Measurements from ENCODE around the gene LGR6. TPM values are rescaled to one million over a fixed set of nuclear protein-coding genes. Genes with fewer than 3 reads are reported as not detected.

Gene LGR6
- total RNA-seq, 1 donor from 2014 or later, result 1.8 TPM

DNA sequence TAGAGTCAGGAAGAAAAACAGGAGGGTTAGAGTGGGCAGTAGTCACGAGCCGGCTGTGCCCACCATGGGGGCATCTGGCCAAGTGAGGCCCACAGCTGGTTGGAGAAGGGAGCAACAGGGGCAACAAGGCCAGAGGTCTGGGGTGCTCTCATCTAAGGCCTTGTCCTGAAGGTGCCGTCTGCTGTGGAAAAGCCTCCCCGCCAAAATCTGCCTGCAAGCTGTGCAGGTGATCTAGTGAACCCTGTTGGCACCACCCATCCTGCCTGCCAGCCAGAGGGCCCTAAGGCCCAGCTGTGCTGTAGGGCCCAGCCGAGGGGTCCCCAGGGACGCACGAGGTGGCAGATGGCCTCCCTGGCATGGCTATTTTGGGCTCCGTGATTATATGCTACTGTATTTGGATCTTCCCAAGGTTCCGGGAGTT lies 51.3 kb downstream of the LGR6 start:
- H3K4me3 Mint-ChIP-seq (ENCODE audit: unreplicated experiment), result no peak overlapping the region
- H3K27ac Mint-ChIP-seq (ENCODE audit: unreplicated experiment), result no peak overlapping the region
- TF ChIP-seq, protein P1, sequence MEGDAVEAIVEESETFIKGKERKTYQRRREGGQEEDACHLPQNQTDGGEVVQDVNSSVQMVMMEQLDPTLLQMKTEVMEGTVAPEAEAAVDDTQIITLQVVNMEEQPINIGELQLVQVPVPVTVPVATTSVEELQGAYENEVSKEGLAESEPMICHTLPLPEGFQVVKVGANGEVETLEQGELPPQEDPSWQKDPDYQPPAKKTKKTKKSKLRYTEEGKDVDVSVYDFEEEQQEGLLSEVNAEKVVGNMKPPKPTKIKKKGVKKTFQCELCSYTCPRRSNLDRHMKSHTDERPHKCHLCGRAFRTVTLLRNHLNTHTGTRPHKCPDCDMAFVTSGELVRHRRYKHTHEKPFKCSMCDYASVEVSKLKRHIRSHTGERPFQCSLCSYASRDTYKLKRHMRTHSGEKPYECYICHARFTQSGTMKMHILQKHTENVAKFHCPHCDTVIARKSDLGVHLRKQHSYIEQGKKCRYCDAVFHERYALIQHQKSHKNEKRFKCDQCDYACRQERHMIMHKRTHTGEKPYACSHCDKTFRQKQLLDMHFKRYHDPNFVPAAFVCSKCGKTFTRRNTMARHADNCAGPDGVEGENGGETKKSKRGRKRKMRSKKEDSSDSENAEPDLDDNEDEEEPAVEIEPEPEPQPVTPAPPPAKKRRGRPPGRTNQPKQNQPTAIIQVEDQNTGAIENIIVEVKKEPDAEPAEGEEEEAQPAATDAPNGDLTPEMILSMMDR (IDR thresholded peaks at IDR 0.05), result no peak
- H3K27me3 Mint-ChIP-seq (ENCODE audit: low read depth), result no peaks in the 10 kb centered on the region
- no peak for DNase-seq (ENCODE audit: low spot score)
- no peaks in the 10 kb centered on the region for H3K9me3 Mint-ChIP-seq (ENCODE audit: low read depth)
- no peaks in the 10 kb centered on the region for H3K36me3 Mint-ChIP-seq (ENCODE audit: low read depth)
- H3K4me1 Mint-ChIP-seq (ENCODE audit: low read depth), result peaks cover 20% of the 10 kb centered on the region

DNA sequence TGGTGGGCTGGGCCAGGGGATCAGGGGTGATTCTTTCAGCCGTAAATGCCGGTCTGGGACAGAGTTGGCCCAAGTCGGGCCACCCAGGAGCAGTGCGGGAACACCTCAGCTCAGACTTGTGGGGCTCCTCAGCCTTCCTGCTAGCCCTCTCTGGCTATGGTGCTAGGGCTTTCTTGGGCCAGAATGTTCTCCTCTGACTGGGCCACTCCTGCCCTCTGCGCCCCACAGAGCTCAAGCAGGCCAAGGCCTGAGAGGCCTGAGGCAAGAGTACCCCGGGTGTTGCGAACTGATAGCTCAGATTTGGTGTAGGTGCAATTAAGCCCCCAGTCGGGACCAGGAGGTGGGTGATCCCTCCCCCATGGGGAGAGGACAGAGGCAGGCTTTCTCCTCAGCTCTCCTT lies 51.8 kb downstream of the LGR6 start:
- no peaks in the 10 kb centered on the region for H3K9me3 Mint-ChIP-seq (ENCODE audit: low read depth)
- no peak overlapping the region for H3K27ac Mint-ChIP-seq (ENCODE audit: unreplicated experiment)
- no peaks in the 10 kb centered on the region for H3K36me3 Mint-ChIP-seq (ENCODE audit: low read depth)
- no peaks in the 10 kb centered on the region for H3K27me3 Mint-ChIP-seq (ENCODE audit: low read depth)
- no peak for DNase-seq (ENCODE audit: low spot score)
- TF ChIP-seq, protein P1 (IDR thresholded peaks at IDR 0.05), result no peak
- no peak overlapping the region for H3K4me3 Mint-ChIP-seq (ENCODE audit: unreplicated experiment)
- H3K4me1 Mint-ChIP-seq (ENCODE audit: low read depth), result peaks cover 18% of the 10 kb centered on the region

DNA sequence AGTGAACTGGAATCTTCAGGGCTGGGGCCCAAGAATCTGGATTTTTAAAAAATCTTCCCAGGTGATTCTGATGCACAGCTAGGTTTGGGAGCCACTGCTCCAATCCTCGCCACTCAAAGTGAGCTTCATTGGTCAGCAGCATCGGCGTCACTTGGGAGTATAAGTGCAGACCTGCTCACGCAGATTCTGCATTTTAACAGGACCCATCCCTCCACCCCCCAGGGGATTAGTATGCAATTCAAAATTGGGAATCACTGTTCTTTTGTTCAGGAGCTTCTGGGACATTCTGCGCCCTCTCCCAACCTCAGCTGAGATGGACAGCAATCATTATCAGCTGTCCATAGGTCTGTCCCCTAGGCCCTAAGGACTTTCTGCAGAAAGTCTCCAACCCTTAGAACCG lies 53.5 kb downstream of the LGR6 start:
- H3K4me3 Mint-ChIP-seq (ENCODE audit: unreplicated experiment), result no peak overlapping the region
- no peak for DNase-seq (ENCODE audit: low spot score)
- H3K9me3 Mint-ChIP-seq (ENCODE audit: low read depth), result no peaks in the 10 kb centered on the region
- H3K36me3 Mint-ChIP-seq (ENCODE audit: low read depth), result no peaks in the 10 kb centered on the region
- peaks cover 2% of the 10 kb centered on the region for H3K27me3 Mint-ChIP-seq (ENCODE audit: low read depth)
- H3K4me1 Mint-ChIP-seq (ENCODE audit: low read depth), result peaks cover 2% of the 10 kb centered on the region
- H3K27ac Mint-ChIP-seq (ENCODE audit: unreplicated experiment), result no peak overlapping the region
- TF ChIP-seq, protein P1 (IDR thresholded peaks at IDR 0.05), result no peak

DNA sequence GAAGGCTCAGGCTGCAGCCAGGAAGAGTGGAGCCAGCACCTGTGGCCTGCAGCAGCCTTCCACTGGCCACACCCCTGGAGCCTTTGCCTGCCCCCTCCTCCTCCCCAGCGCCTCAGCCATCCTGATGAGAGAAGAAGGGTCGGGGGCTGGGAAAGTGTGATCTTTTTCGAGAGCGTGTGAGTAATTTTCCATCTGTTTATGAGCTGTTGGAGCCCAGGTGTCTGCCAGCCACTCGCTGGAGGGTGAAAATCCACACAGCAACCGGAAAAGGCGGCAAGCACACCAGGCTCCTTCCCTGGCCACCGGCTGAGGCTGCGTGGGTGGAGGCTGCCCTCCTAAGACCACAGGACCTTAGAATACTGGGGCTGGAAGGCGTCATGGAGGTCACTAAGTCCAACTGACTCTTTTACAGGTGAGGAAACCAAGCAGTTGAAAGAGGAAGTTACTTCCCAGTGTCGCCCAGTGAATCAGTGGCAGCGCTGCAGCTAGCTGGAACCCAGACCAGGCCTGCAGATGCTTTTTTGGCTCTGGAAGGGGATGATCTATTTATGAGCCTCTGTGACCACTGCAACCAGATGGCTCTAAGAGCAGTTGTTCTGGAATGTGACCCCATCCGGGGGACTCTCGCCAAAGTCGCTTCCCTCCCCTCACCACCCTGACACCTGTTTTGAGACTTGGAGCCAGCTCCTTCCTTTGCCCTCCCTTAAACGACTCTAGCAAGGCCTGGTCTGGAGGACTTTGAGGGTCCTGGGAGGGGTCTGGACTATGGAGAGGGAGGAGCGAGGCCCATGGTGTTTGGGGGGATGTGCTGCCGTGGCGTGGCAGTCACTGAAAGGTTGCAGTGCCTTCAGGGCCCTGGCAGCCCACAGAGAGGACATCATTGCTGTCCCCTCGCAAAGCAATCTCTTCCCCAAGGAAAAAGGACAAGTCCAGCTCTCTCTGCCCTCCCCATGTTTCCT lies 54.5 kb downstream of the LGR6 start:
- TF ChIP-seq, protein P1 (IDR thresholded peaks at IDR 0.05), result no peak
- Mint-ChIP-seq H3K27me3 (ENCODE audit: low read depth) (peaks cover 2% of the 10 kb centered on the region), H3K4me1 (ENCODE audit: low read depth) (peaks cover 4% of the 10 kb centered on the region), H3K9me3 (ENCODE audit: low read depth) (no peaks in the 10 kb centered on the region), H3K27ac (ENCODE audit: unreplicated experiment) (no peak overlapping the region), H3K36me3 (ENCODE audit: low read depth) (no peaks in the 10 kb centered on the region), H3K4me3 (ENCODE audit: unreplicated experiment) (no peak overlapping the region)
- DNase-seq (ENCODE audit: low spot score), result no peak

DNA sequence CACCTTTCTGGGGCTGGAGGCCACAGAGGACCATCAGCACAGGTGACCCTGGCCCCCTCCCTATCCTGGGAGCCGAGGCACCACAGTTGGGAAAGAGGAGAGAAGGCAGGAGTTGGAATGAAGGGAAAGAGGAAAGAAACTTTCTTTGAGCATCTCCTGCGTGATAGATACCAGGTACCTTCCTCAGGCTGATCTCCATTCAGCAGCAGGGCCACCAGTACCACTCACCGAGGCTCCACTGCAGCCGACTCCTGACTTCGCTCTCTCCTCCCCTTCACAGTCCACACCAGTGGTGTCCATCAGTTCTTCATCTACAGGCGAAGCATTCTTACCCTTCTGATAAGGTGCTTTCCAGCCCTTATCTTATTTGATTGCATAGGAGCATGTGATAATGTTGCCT lies 55.3 kb downstream of the LGR6 start:
- no peak overlapping the region for H3K27ac Mint-ChIP-seq (ENCODE audit: unreplicated experiment)
- H3K36me3 Mint-ChIP-seq (ENCODE audit: low read depth), result no peaks in the 10 kb centered on the region
- TF ChIP-seq, protein P1 (IDR thresholded peaks at IDR 0.05), result no peak
- DNase-seq (ENCODE audit: low spot score), result no peak
- no peaks in the 10 kb centered on the region for H3K9me3 Mint-ChIP-seq (ENCODE audit: low read depth)
- peaks cover 4% of the 10 kb centered on the region for H3K4me1 Mint-ChIP-seq (ENCODE audit: low read depth)
- no peak overlapping the region for H3K4me3 Mint-ChIP-seq (ENCODE audit: unreplicated experiment)
- peaks cover 2% of the 10 kb centered on the region for H3K27me3 Mint-ChIP-seq (ENCODE audit: low read depth)
